ENCODE data around the gene ANO1. TPM values are rescaled to one million over a fixed set of nuclear protein-coding genes. Genes with fewer than 3 reads are reported as not detected.

The ANO1 gene
- polyA plus RNA-seq, 2 donors = 5.5 to 5.8 TPM

DNA sequence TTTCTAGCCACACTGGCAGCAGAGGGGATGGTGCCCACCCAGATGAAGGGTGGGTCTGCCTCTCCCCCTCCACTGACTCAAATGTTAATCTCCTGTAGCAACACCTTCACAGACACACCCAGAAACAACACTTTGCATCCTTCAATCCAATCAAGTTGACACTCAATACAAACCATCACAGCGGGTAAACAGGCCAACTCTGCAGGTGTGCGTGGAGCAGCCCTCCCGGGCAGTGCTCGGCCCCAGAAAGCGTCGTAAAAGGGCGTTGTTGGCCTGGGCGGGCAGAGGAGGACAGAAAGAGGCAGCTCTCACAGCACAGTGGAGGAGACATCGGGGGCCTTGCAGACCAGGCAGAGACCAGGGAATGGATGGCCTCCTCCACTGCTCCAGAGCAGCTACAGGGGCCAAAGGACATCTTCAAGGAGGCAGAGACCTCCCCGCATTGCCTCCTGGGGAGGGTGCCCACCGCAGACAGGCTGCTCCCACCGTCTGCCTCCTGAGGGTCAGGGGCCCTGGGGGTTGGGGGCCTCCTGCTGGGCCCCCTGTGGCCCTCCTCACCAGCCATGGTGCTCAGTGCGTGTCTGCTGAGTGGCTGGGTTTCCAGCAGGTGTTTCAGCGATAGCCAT is 68.9 kb downstream of the ANO1 start:
- Histone ChIP-seq H3K27me3 (ENCODE audit: control insufficient read depth in 1 of 2, insufficient read depth in 2 of 2, low read length in 2 of 2) (no peaks in the 10 kb centered on the region), H3K4me1 (ENCODE audit: control insufficient read depth in 2 of 2, insufficient read depth in 2 of 2, low read length in 1 of 2) (no peaks in the 10 kb centered on the region), H3K36me3 (ENCODE audit: control insufficient read depth in 2 of 2, insufficient read depth in 2 of 2, low read length in 1 of 2) (peaks cover 0 to 2% of the 10 kb centered on the region in 2 donors), H3K27ac (ENCODE audit: low read depth in 2 of 2, low read length in 1 of 2) (no peak overlapping the region), H3K9me3 (ENCODE audit: control insufficient read depth in 2 of 2, insufficient read depth in 1 of 2, low read depth in 1 of 2, low read length in 1 of 2) (no peaks in the 10 kb centered on the region), H3K4me3 (ENCODE audit: low read depth in 1 of 2, low read length in 2 of 2) (no peak overlapping the region)
- 48 to 78% methylated on average over 14 of the region's 14 CpGs for WGBS, 2 donors

DNA sequence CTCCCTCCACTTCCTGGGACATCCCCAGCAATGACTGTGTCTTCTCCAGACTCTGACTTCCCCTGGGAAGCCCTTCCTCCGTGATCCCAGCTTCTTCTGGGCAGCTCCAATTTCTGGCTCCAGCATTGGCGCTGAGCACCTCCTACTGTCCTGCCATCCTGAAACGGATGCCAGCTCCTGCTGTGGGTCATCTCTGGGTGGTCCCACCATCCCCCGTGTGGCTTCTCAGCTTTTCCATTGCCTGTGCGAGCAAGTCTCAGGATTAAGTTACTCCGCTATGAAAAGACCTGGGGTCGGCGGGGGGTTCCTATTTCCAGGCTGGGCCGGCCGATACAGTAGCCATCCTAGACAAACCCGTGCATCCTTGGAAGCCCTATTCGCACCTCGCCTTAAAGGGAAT is 69.6 kb downstream of the ANO1 start:
- Histone ChIP-seq H3K4me1 (ENCODE audit: control insufficient read depth in 2 of 2, insufficient read depth in 2 of 2, low read length in 1 of 2) (no peaks in the 10 kb centered on the region), H3K9me3 (ENCODE audit: control insufficient read depth in 2 of 2, insufficient read depth in 1 of 2, low read depth in 1 of 2, low read length in 1 of 2) (no peaks in the 10 kb centered on the region), H3K27me3 (ENCODE audit: control insufficient read depth in 1 of 2, insufficient read depth in 2 of 2, low read length in 2 of 2) (no peaks in the 10 kb centered on the region), H3K27ac (ENCODE audit: low read depth in 2 of 2, low read length in 1 of 2) (no peak overlapping the region), H3K4me3 (ENCODE audit: low read depth in 1 of 2, low read length in 2 of 2) (no peak overlapping the region), H3K36me3 (ENCODE audit: control insufficient read depth in 2 of 2, insufficient read depth in 2 of 2, low read length in 1 of 2) (peaks cover 0 to 2% of the 10 kb centered on the region in 2 donors)
- 74 to 75% methylated on average over 13 of the region's 13 CpGs for WGBS, 2 donors

DNA sequence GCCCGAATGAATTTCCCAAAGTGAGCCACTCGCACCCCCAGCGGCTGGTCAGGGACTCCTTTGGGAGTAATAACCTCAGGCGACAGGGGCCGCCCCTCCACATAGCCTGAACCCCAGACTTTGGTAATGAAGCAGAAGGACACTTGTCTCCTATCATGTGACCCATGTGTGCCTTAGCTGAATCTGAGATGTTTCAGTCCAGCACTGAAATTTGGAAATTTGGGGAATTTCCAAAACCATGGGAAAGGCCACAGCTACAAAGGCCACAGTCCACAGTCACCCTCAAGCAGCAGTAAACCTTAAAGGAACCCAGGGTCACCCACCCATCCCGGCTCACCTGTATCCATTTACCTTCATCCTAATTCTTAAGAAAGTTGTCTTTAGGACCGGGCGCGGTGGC is 73.6 kb downstream of the ANO1 start:
- Histone ChIP-seq H3K9me3 (ENCODE audit: control insufficient read depth in 2 of 2, insufficient read depth in 1 of 2, low read depth in 1 of 2, low read length in 1 of 2) (no peaks in the 10 kb centered on the region), H3K27ac (ENCODE audit: low read depth in 2 of 2, low read length in 1 of 2) (no peak overlapping the region), H3K4me3 (ENCODE audit: low read depth in 1 of 2, low read length in 2 of 2) (no peak overlapping the region), H3K36me3 (ENCODE audit: control insufficient read depth in 2 of 2, insufficient read depth in 2 of 2, low read length in 1 of 2) (peaks cover 0 to 2% of the 10 kb centered on the region in 2 donors), H3K4me1 (ENCODE audit: control insufficient read depth in 2 of 2, insufficient read depth in 2 of 2, low read length in 1 of 2) (peaks cover 3 to 4% of the 10 kb centered on the region in 2 donors), H3K27me3 (ENCODE audit: control insufficient read depth in 1 of 2, insufficient read depth in 2 of 2, low read length in 2 of 2) (no peaks in the 10 kb centered on the region)
- WGBS, 2 donors = 91 to 94% methylated on average over 9 of the region's 9 CpGs

DNA sequence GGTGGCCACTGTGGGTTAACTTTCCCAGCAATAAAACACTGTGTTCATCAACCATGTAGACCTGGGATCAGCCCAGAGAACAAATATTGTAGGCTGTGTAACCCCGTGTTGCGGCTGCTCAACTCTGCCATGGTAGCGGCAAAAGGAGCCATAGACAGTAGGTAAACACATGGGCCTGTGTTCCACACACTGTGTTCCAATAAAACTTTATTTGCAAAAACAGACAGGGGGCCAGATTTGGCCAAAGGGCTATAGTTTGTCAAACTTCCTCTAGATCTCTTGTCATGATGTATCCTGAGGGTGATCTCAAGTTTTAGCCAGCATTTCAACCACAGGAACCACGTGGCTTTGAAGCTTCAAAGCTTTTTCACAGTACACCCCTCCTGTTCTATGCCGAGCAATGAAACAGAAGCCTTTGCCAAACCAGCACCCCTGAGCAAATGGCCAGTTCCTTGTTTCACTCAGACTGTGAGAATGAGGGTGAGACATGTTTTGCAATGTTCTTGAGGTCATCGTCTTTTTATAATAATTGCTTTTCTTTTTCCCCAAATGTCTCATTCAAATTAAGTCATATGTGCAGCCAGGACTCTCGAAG is 75.1 kb downstream of the ANO1 start:
- H3K4me3 ChIP-seq (ENCODE audit: low read depth in 1 of 2, low read length in 2 of 2) = no peak overlapping the region
- H3K27ac ChIP-seq (ENCODE audit: low read depth in 2 of 2, low read length in 1 of 2) = no peak overlapping the region
- H3K9me3 ChIP-seq (ENCODE audit: control insufficient read depth in 2 of 2, insufficient read depth in 1 of 2, low read depth in 1 of 2, low read length in 1 of 2) = no peaks in the 10 kb centered on the region
- peaks cover 3 to 6% of the 10 kb centered on the region in 2 donors for H3K4me1 ChIP-seq (ENCODE audit: control insufficient read depth in 2 of 2, insufficient read depth in 2 of 2, low read length in 1 of 2)
- WGBS, 2 donors = 81 to 83% methylated on average over 7 of the region's 7 CpGs
- no peaks in the 10 kb centered on the region for H3K27me3 ChIP-seq (ENCODE audit: control insufficient read depth in 1 of 2, insufficient read depth in 2 of 2, low read length in 2 of 2)
- no peaks in the 10 kb centered on the region for H3K36me3 ChIP-seq (ENCODE audit: control insufficient read depth in 2 of 2, insufficient read depth in 2 of 2, low read length in 1 of 2)

DNA sequence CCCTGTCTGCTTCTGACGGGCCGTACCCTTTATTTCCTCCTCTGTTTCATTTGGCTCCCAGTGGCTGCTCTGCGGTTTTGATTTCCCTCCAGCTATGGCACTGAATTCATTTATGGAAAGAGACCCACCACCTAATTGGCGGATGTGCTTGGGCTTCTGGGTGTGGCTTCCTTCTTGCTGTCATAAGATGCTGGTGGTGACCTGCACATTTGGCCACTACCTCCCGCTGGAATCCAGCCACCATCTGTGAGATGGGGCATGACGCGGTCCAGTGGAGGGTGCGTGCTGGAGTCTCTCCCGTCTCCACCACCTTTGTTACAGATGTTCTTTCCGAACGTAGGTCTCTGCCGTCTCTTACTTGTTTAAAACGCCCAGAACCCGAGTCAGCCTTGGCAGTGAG is 77.3 kb downstream of the ANO1 start:
- Histone ChIP-seq H3K27me3 (ENCODE audit: control insufficient read depth in 1 of 2, insufficient read depth in 2 of 2, low read length in 2 of 2) (no peaks in the 10 kb centered on the region), H3K4me3 (ENCODE audit: low read depth in 1 of 2, low read length in 2 of 2) (no peak overlapping the region), H3K9me3 (ENCODE audit: control insufficient read depth in 2 of 2, insufficient read depth in 1 of 2, low read depth in 1 of 2, low read length in 1 of 2) (no peaks in the 10 kb centered on the region), H3K36me3 (ENCODE audit: control insufficient read depth in 2 of 2, insufficient read depth in 2 of 2, low read length in 1 of 2) (no peaks in the 10 kb centered on the region), H3K4me1 (ENCODE audit: control insufficient read depth in 2 of 2, insufficient read depth in 2 of 2, low read length in 1 of 2) (peaks cover 8 to 17% of the 10 kb centered on the region in 2 donors), H3K27ac (ENCODE audit: low read depth in 2 of 2, low read length in 1 of 2) (no peak overlapping the region)
- WGBS, 2 donors = 61 to 62% methylated on average over 14 of the region's 14 CpGs

DNA sequence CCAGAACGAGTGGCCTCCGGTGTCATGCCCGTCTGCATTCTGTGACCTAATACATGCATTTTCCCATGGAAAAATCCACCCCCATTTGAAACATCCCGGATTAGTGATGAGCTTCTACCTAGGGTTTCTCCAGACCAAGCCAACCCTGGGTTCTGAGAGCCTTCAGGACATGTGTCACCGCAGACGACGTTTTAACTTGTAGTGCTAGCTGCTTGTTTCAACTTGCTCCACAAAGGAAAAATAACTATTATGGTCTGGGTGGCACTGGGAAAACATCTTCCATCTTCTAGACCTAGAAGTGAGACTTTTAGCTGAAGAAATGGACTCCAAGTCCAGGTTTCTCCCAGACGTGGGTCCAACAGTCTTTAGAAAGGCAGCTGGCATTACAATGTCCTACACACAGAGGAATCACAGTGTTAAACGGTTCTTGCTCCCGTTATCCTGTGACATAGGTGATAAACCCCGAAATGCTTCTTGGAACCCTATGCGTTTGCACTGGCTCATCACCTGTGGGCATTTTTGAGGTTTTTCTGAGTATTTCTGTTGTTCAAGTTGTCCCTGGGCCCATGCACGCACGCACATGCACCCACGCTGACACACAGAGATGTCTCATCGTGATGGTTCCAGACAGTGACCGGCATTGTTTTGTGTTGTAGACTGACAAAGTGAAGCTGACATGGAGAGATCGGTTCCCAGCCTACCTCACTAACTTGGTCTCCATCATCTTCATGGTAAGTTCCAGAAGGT is 78.3 kb downstream of the ANO1 start:
- H3K4me3 ChIP-seq (ENCODE audit: low read depth in 1 of 2, low read length in 2 of 2) = no peak overlapping the region
- H3K27me3 ChIP-seq (ENCODE audit: control insufficient read depth in 1 of 2, insufficient read depth in 2 of 2, low read length in 2 of 2) = no peaks in the 10 kb centered on the region
- H3K27ac ChIP-seq (ENCODE audit: low read depth in 2 of 2, low read length in 1 of 2) = peak overlapping the region in 1 of 2 donors; percentile 15
- H3K4me1 ChIP-seq (ENCODE audit: control insufficient read depth in 2 of 2, insufficient read depth in 2 of 2, low read length in 1 of 2) = peaks cover 8 to 20% of the 10 kb centered on the region in 2 donors
- no peaks in the 10 kb centered on the region for H3K9me3 ChIP-seq (ENCODE audit: control insufficient read depth in 2 of 2, insufficient read depth in 1 of 2, low read depth in 1 of 2, low read length in 1 of 2)
- WGBS, 2 donors = 55 to 67% methylated on average over 18 of the region's 18 CpGs
- no peaks in the 10 kb centered on the region for H3K36me3 ChIP-seq (ENCODE audit: control insufficient read depth in 2 of 2, insufficient read depth in 2 of 2, low read length in 1 of 2)

DNA sequence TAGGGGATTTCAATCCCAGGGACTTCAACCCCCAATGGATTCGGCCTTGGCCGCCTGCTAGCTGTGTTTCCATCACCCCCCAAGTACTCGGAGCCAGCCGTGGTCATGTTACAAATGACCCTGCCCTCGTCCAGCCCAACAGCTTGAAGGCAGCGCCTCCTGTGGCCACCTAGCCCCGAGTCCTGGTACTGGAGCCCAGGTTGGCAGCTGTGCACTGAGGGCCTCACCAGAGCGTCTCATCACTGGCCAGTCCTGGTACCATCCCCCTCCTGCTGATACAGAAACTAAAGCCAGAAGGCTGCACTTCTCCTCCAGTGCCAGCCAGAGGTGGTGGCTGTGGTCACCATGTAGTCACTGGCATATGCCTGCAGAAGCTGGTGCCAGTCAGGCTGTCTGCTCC is 80.1 kb downstream of the ANO1 start:
- WGBS, 2 donors = 62 to 70% methylated on average over 8 of the region's 8 CpGs
- Histone ChIP-seq H3K36me3 (ENCODE audit: control insufficient read depth in 2 of 2, insufficient read depth in 2 of 2, low read length in 1 of 2) (no peaks in the 10 kb centered on the region), H3K4me1 (ENCODE audit: control insufficient read depth in 2 of 2, insufficient read depth in 2 of 2, low read length in 1 of 2) (peaks cover 8 to 20% of the 10 kb centered on the region in 2 donors)

DNA sequence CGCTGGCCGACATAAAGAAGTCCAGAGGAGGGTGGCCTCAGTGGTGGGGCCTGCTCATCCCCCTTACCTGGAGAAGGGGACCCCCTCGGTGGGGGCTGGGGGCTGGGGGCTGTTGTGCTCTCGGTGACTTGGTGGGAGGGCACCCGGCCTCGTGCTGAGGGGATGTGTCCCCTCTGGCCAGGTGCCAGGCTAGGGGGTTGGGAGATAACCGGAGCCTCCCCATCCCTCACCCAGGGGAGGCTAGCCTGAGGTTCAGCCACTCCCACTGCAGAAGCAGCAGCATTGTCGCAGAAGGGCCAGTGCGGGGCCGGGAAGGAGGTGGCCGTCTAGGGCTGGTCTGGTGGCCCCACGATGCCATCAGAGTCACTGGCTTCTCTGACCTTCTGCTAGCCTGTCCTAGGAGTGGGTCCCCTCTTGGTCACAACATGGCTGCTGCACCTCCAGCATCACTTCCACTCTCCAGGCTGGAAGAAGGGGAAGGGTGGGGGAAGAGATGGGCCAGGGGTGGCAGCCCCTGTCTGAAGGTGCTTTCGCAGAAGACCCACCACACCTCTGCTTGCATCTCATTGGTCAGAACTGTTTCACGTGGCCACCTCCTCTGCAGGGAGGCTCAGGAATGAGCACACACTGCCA is 80.8 kb downstream of the ANO1 start:
- no peaks in the 10 kb centered on the region for H3K36me3 ChIP-seq (ENCODE audit: control insufficient read depth in 2 of 2, insufficient read depth in 2 of 2, low read length in 1 of 2)
- H3K27me3 ChIP-seq (ENCODE audit: control insufficient read depth in 1 of 2, insufficient read depth in 2 of 2, low read length in 2 of 2) = no peaks in the 10 kb centered on the region
- no peaks in the 10 kb centered on the region for H3K9me3 ChIP-seq (ENCODE audit: control insufficient read depth in 2 of 2, insufficient read depth in 1 of 2, low read depth in 1 of 2, low read length in 1 of 2)
- WGBS, 2 donors = 89 to 91% methylated on average over 14 of the region's 14 CpGs
- peaks cover 8 to 20% of the 10 kb centered on the region in 2 donors for H3K4me1 ChIP-seq (ENCODE audit: control insufficient read depth in 2 of 2, insufficient read depth in 2 of 2, low read length in 1 of 2)
- peak overlapping the region in 1 of 2 donors; percentile 44 for H3K27ac ChIP-seq (ENCODE audit: low read depth in 2 of 2, low read length in 1 of 2)
- no peak overlapping the region for H3K4me3 ChIP-seq (ENCODE audit: low read depth in 1 of 2, low read length in 2 of 2)

More for the DNA sequence above, 80.1 kb downstream of the ANO1 start:
- Histone ChIP-seq H3K4me3 (ENCODE audit: low read depth in 1 of 2, low read length in 2 of 2) (no peak overlapping the region), H3K27me3 (ENCODE audit: control insufficient read depth in 1 of 2, insufficient read depth in 2 of 2, low read length in 2 of 2) (no peaks in the 10 kb centered on the region), H3K27ac (ENCODE audit: low read depth in 2 of 2, low read length in 1 of 2) (no peak overlapping the region), H3K9me3 (ENCODE audit: control insufficient read depth in 2 of 2, insufficient read depth in 1 of 2, low read depth in 1 of 2, low read length in 1 of 2) (no peaks in the 10 kb centered on the region)

DNA sequence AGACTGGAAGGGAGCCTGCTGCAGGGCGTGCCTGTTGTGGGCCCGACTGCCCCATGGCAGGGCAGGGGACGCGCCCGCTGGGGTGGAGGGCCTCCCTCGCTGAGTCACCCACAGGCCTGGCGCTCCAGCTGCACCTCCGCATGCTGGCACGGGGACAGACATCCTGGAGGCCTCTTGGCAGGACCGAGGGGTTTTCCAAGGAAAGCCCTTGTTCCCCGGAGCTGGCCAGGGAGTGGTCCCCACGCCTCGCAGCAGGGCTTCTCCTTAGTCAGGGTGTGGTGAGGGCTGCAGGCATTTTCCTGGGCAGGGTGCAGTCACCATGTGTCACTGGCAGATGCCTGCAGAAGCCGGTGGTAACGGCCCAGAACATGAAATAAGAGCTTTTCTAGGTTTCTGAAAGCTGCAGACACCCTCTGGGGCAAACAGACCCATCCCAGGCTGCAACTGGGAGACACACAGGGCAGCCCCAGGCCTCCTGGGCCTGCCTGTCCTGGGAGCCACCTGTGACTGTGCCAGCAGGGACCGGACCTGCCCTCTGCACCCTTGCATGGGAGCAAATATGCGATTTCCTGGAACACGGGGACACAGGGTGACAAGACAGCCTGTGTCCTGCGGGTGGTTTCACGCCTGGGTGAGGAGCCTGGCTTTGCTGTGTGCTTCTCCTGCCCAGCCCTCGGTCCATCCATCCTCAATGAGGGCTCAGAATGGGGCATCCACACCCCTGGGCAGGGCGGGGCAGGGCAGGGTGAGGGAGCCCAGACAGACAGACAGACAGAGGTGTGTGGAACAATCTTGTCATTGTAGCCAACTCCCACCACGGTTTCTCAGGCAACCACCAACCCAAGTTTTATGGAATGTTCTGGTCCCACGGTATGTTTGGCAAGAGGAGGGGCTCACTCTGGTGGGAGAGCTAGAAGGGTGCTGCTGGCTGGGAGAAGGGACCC is 81.8 kb downstream of the ANO1 start:
- no peaks in the 10 kb centered on the region for H3K27me3 ChIP-seq (ENCODE audit: control insufficient read depth in 1 of 2, insufficient read depth in 2 of 2, low read length in 2 of 2)
- 44 to 49% methylated on average over 24 of the region's 24 CpGs for WGBS, 2 donors
- H3K9me3 ChIP-seq (ENCODE audit: control insufficient read depth in 2 of 2, insufficient read depth in 1 of 2, low read depth in 1 of 2, low read length in 1 of 2) = no peaks in the 10 kb centered on the region
- peaks cover 5 to 20% of the 10 kb centered on the region in 2 donors for H3K4me1 ChIP-seq (ENCODE audit: control insufficient read depth in 2 of 2, insufficient read depth in 2 of 2, low read length in 1 of 2)
- peak overlapping the region; percentile 44 to 62 for H3K27ac ChIP-seq (ENCODE audit: low read depth in 2 of 2, low read length in 1 of 2)
- no peaks in the 10 kb centered on the region for H3K36me3 ChIP-seq (ENCODE audit: control insufficient read depth in 2 of 2, insufficient read depth in 2 of 2, low read length in 1 of 2)
- no peak overlapping the region for H3K4me3 ChIP-seq (ENCODE audit: low read depth in 1 of 2, low read length in 2 of 2)

Data from esophagus (tissue), 2 donors.